ENCODE data around the gene CNOT1.
"Not testable (repeated sequence)": the region's sequence is repeated elsewhere in the genome, so short reads cannot be mapped to it uniquely, and the experiment has no call there.

CNOT1 gene

GRCh38 chr16:58577141-58577540 is 52.5 kb downstream of the CNOT1 start:
- DNase-seq: no peak

GRCh38 chr16:58574895-58575294 is 54.7 kb downstream of the CNOT1 start:
- no peak for DNase-seq

GRCh38 chr16:58565697-58566096 is 63.9 kb downstream of the CNOT1 start:
- not testable (repeated sequence) for DNase-seq

- DNase-seq: no peak
Measured at GRCh38 chr16:58563775-58564174, 65.9 kb downstream of the CNOT1 start.

GRCh38 chr16:58563235-58563634 is 66.4 kb downstream of the CNOT1 start:
- no peak for DNase-seq

GRCh38 chr16:58556678-58557077 is 72.9 kb downstream of the CNOT1 start:
- DNase-seq: no peak

- no peak for DNase-seq
Measured at GRCh38 chr16:58551496-58551895, 78.1 kb downstream of the CNOT1 start.

- no peak for DNase-seq
Measured at GRCh38 chr16:58548378-58548777, 81.2 kb downstream of the CNOT1 start.

GRCh38 chr16:58543685-58544084 is 85.9 kb downstream of the CNOT1 start:
- no peak for DNase-seq

- no peak for DNase-seq
Measured at GRCh38 chr16:58542291-58542690, 87.3 kb downstream of the CNOT1 start.

GRCh38 chr16:58541711-58542110 is 87.9 kb downstream of the CNOT1 start:
- DNase-seq: no peak

GRCh38 chr16:58537124-58537906 is 92.3 kb downstream of the CNOT1 start:
- DNase-seq: no peak

GRCh38 chr16:58536278-58536677 is 93.3 kb downstream of the CNOT1 start:
- no peak for DNase-seq

- DNase-seq: no peak
Measured at GRCh38 chr16:58535100-58535499, 94.5 kb downstream of the CNOT1 start.

- no peak for DNase-seq
Measured at GRCh38 chr16:58533751-58534470, 95.7 kb downstream of the CNOT1 start.

GRCh38 chr16:58532414-58532813 is 97.2 kb downstream of the CNOT1 start:
- DNase-seq: no peak

- DNase-seq: no peak
Measured at GRCh38 chr16:58530179-58530578, 99.4 kb downstream of the CNOT1 start.

- no peak for DNase-seq
Measured at GRCh38 chr16:58519707-58520106, 109.9 kb downstream of the CNOT1 start.

GRCh38 chr16:58518980-58519368 is 110.7 kb downstream of the CNOT1 start:
- no peak for DNase-seq

GRCh38 chr16:58518083-58518979 is 111.3 kb downstream of the CNOT1 start:
- no peak for DNase-seq

- DNase-seq: no peak
Measured at GRCh38 chr16:58516768-58517107, 112.9 kb downstream of the CNOT1 start.

GRCh38 chr16:58515871-58516767 is 113.5 kb downstream of the CNOT1 start:
- peak in 1 of 2 donors; percentile 46 for DNase-seq

Measured in CD4-positive, alpha-beta T cell treated with Interferon alpha-2 for 1 hour (primary cell).